PC-3 (cell line): ENCODE results near the gene KCTD11. TPM values are rescaled to one million over a fixed set of nuclear protein-coding genes. Genes with fewer than 3 reads are reported as not detected.

Source experiments
- ATAC-seq: fragments of 200-7000 bp; cut with Tn5 transposase; 2 replicates; pipeline ENCODE4 v1.9.1; 2020; ENCODE audit warnings: mild to moderate bottlenecking, moderate library complexity
- BruUV-seq: library from RNA; stranded (reverse); fragments of 400-500 nt; replicated peaks from 2 replicates; lab custom pipeline; 2021; lab: Mats Ljungman, UMichigan
- CTCF ChIA-PET: fragments of 300-600 bp; sonication (Branson Sonifier 250); formaldehyde crosslinking; loops from one replicate; lab custom pipeline; 2022; ENCODE audit warnings: antibody characterized with exemption; lab: Charles Lee
- POLR2A ChIA-PET: fragments of 300-600 bp; sonication (Branson Sonifier 250); formaldehyde crosslinking; loops from one replicate; lab custom pipeline; 2022; ENCODE audit warnings: antibody characterized with exemption; ENCODE audit not compliant: unreplicated experiment; lab: Charles Lee
- DNase-seq: peaks from one replicate; pipeline ENCODE4 v3.0.0-alpha.2; 2015
- H2AFZ ChIP-seq: fragments of 300-600 bp; sonication (generic); 2 replicates; pipeline ENCODE4 v1.6.0; 2016; ENCODE audit warnings: antibody characterized with exemption, low read length
- H3F3A ChIP-seq: fragments of 300-600 bp; sonication (generic); one replicate; pipeline ENCODE4 v1.6.0; 2017; ENCODE audit warnings: antibody characterized with exemption, low read length, control low read depth, mild to moderate bottlenecking; ENCODE audit not compliant: unreplicated experiment
- H3K27ac ChIP-seq: fragments of 300-600 bp; sonication (generic); 2 replicates; pipeline ENCODE4 v1.5.1; 2016; ENCODE audit warnings: mild to moderate bottlenecking, low read length
- H3K27me3 ChIP-seq: fragments of 300-600 bp; sonication (generic); 2 replicates; pipeline ENCODE4 v1.6.1; 2016; ENCODE audit warnings: low read length, mixed read lengths
- H3K36me3 ChIP-seq: fragments of 300-600 bp; sonication (generic); 2 replicates; pipeline ENCODE4 v1.6.1; 2016; ENCODE audit warnings: low read depth, mixed run types, low read length, mixed read lengths
- H3K4me1 ChIP-seq: fragments of 300-600 bp; sonication (generic); 2 replicates; pipeline ENCODE4 v1.5.1; 2016; ENCODE audit warnings: low read length; ENCODE audit not compliant: insufficient read depth
- H3K4me2 ChIP-seq: fragments of 300-600 bp; sonication (generic); 2 replicates; pipeline ENCODE4 v1.6.0; 2016; ENCODE audit warnings: low read length
- H3K4me3 ChIP-seq: fragments of 300-600 bp; sonication (generic); 2 replicates; pipeline ENCODE4 v1.5.1; 2016; ENCODE audit warnings: mild to moderate bottlenecking, low read length, mixed read lengths
- H3K79me2 ChIP-seq: fragments of 300-600 bp; sonication (generic); 2 replicates; pipeline ENCODE4 v1.6.1; 2017; ENCODE audit warnings: low read length, mixed read lengths
- H3K9ac ChIP-seq: fragments of 300-600 bp; sonication (generic); 2 replicates; pipeline ENCODE4 v1.6.0; 2016; ENCODE audit warnings: mild to moderate bottlenecking, low read length
- H3K9me2 ChIP-seq: fragments of 300-600 bp; sonication (generic); replicated peaks from 2 replicates; pipeline ENCODE4 v1.6.1; 2016; ENCODE audit warnings: mixed run types, low read length, mixed read lengths
- H3K9me3 ChIP-seq: fragments of 300-600 bp; sonication (generic); 2 replicates; pipeline ENCODE4 v1.6.1; 2016; ENCODE audit warnings: low read length, mixed read lengths
- H4K20me1 ChIP-seq: fragments of 300-600 bp; sonication (generic); 2 replicates; pipeline ENCODE4 v1.6.1; 2016; ENCODE audit warnings: low read length, mixed read lengths
- EZH2 ChIP-seq: fragments of 300-600 bp; sonication (generic); IDR thresholded peaks from one replicate; pipeline ENCODE4 v1.6.1; 2017; ENCODE audit warnings: antibody characterized with exemption, mild to moderate bottlenecking, low read length; ENCODE audit not compliant: unreplicated experiment
- EZH2phosphoT487 ChIP-seq: fragments of 300-600 bp; sonication (generic); IDR thresholded peaks from 2 replicates; pipeline ENCODE4 v1.6.1; 2018; ENCODE audit warnings: mild to moderate bottlenecking, antibody characterized with exemption, low read length, borderline replicate concordance
- intact Hi-C: fragments of 100-400 bp; cut with micrococcal nuclease; formaldehyde crosslinking; loops from 2 replicates; pipeline ENCODE4 v1.9.0; 2023
- total RNA-seq: library from RNA; depleted of rRNA; stranded (reverse); fragments of >200 nt; gene quantifications from 2 replicates; pipeline ENCODE4 v1.2.3, GENCODE V29; 2014
- TF ChIP-seq, protein P1 (sequence below): fragments of 300-600 bp; sonication (generic); conservative IDR thresholded peaks from 2 replicates; pipeline ENCODE4 v1.5.1; 2017; ENCODE audit warnings: antibody characterized with exemption, low read depth, mild to moderate bottlenecking, low read length

KCTD11 gene
- total RNA-seq, 1 experiment from 2014 or later: 7.0 TPM

DNA sequence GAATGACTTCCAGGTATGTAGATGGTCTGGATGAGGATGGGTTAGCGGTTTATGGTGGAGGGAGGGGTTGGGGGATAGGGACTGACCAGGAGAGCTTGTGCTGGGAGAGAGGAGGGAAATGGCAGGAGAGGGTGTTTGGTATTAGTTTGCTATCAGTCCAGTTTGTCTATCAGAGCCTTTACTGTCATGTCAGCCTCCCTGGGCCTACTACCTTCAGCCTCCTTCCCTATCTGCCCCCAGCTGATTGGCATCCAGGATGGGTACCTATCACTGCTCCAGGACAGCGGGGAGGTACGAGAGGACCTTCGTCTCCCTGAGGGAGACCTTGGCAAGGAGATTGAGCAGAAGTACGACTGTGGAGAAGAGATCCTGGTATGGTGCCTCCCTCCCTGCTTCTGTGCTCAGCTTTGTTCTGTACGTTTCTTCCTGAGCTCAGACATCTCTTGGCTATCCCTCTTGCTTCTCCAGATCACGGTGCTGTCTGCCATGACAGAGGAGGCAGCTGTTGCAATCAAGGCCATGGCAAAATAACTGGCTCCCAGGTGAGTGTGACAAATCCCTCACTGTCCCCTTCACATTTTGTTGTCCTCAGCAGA is 40.8 kb upstream of the KCTD11 start:
- intact Hi-C loops: no loop called here
- H2AFZ ChIP-seq: no peak overlapping the region
- H3K36me3 ChIP-seq: peaks cover 35% of the 10 kb centered on the region
- H3K4me3 ChIP-seq: no peak overlapping the region
- no TSS peak for BruUV-seq
- no peaks in the 10 kb centered on the region for H3K9me2 ChIP-seq
- H3K4me1 ChIP-seq: peaks cover 29% of the 10 kb centered on the region; the same call in 1 of the 2 replicates
- H3K27me3 ChIP-seq: no peaks in the 10 kb centered on the region
- no peak overlapping the region for H3K9ac ChIP-seq
- H3K27ac ChIP-seq: no peak overlapping the region
- peaks cover 12% of the 10 kb centered on the region for H3F3A ChIP-seq
- ChIA-PET POLR2A (no interaction called here), CTCF (no interaction called here)
- TF ChIP-seq EZH2: no peak
- TF ChIP-seq, protein P1, sequence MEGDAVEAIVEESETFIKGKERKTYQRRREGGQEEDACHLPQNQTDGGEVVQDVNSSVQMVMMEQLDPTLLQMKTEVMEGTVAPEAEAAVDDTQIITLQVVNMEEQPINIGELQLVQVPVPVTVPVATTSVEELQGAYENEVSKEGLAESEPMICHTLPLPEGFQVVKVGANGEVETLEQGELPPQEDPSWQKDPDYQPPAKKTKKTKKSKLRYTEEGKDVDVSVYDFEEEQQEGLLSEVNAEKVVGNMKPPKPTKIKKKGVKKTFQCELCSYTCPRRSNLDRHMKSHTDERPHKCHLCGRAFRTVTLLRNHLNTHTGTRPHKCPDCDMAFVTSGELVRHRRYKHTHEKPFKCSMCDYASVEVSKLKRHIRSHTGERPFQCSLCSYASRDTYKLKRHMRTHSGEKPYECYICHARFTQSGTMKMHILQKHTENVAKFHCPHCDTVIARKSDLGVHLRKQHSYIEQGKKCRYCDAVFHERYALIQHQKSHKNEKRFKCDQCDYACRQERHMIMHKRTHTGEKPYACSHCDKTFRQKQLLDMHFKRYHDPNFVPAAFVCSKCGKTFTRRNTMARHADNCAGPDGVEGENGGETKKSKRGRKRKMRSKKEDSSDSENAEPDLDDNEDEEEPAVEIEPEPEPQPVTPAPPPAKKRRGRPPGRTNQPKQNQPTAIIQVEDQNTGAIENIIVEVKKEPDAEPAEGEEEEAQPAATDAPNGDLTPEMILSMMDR: no peak
- no peak for TF ChIP-seq EZH2phosphoT487
- ATAC-seq (no peak), DNase-seq (no peak)
- H3K79me2 ChIP-seq: peaks cover 51% of the 10 kb centered on the region
- no peaks in the 10 kb centered on the region for H3K9me3 ChIP-seq
- peaks cover 43% of the 10 kb centered on the region for H4K20me1 ChIP-seq
- H3K4me2 ChIP-seq: 0 out of 2 replicates have a peak overlapping the region, but pooled peaks have one; percentile 93

- Histone ChIP-seq H3K4me2 (peak overlapping the region; percentile 96; the same call in 1 of the 2 replicates), H4K20me1 (peaks cover 43% of the 10 kb centered on the region), H3K27ac (no peak overlapping the region), H3K9me3 (no peaks in the 10 kb centered on the region), H3K9ac (no peak overlapping the region), H3K4me1 (peaks cover 26% of the 10 kb centered on the region; the same call in 1 of the 2 replicates), H3K36me3 (peaks cover 35% of the 10 kb centered on the region), H2AFZ (no peak overlapping the region), H3F3A (peaks cover 12% of the 10 kb centered on the region), H3K4me3 (no peak overlapping the region), H3K27me3 (no peaks in the 10 kb centered on the region), H3K79me2 (peaks cover 50% of the 10 kb centered on the region), H3K9me2 (no peaks in the 10 kb centered on the region)
- DNase-seq: no peak
- ChIA-PET CTCF (interaction anchor here (0.7 kb wide), 1 partner anchor 17 kb away, joined by 3 read pairs; no protein-coding TSS in a partner anchor), POLR2A (no interaction called here)
- no peak for ATAC-seq
- BruUV-seq: no TSS peak
- intact Hi-C loops: no loop called here
- TF ChIP-seq, protein P1: no peak
- TF ChIP-seq EZH2phosphoT487 (no peak), EZH2 (no peak)
These were observed 39.4 kb upstream of the KCTD11 start for GRCh38 chr17:7312432-7313087.
